ENCODE measurements around the gene FAM193B. TPM values are rescaled to one million over a fixed set of nuclear protein-coding genes. Genes with fewer than 3 reads are reported as not detected.

The FAM193B gene
- total and polyA plus RNA-seq, 2 of the 13 experiments (the other 11 are each of a cell fraction or from before 2014, with no cell fraction given), result 21.2 to 40.9 TPM

GRCh38 chr5:177508221-177508611, 46.1 kb downstream of the FAM193B start:
- Histone ChIP-seq H3K4me3 (replicated peaks in 1 of 3; ENCODE audit: insufficient read depth in 1 of 3, low read depth in 2 of 3, low read length in 3 of 3) (no peak overlapping the region), H3K4me2 (ENCODE audit: low read depth, low read length) (no peak overlapping the region), H3K27me3 (ENCODE audit: control insufficient read depth in 1 of 2, insufficient read depth in 2 of 2, low read length in 2 of 2) (0 out of 5 replicates have a peak, but pooled peaks cover 0 to under 1% of the 10 kb centered on the region in 2 experiments), H3K27ac (ENCODE audit: extremely low read length, insufficient read depth, low read length) (no peak overlapping the region), H4K20me1 (ENCODE audit: insufficient read depth, low read length) (no peaks in the 10 kb centered on the region), H3K79me2 (ENCODE audit: insufficient read depth, low read length) (no peaks in the 10 kb centered on the region), H3K36me3 (replicated peaks in 1 of 2; ENCODE audit: control insufficient read depth in 1 of 2, insufficient read depth in 2 of 2, low read length in 2 of 2) (peaks cover 13 to 31% of the 10 kb centered on the region in 2 experiments; a peak in 4 of 5 replicates), H2AFZ (ENCODE audit: low read length) (no peak overlapping the region), H3K9me3 (ENCODE audit: low read length) (no peaks in the 10 kb centered on the region), H3K4me1 (ENCODE audit: insufficient read depth, low read length) (peaks cover 8% of the 10 kb centered on the region), H3K9ac (ENCODE audit: insufficient read depth, low read depth, low read length) (no peak overlapping the region)
- no peak for DNase-seq (ENCODE audit: low spot score)
- ATAC-seq, result no peak
- FAIRE-seq, result no peak
- CTCF ChIA-PET (ENCODE audit: low intra/inter-chr PET ratio, low total read pairs), result no interaction called here
- intact Hi-C loops (cut with micrococcal nuclease; ENCODE audit: unreplicated experiment) (no loop called here), in situ Hi-C loops (cut with HindIII; ENCODE audit: extremely low pct_ligation_motif_present, low pct_unique_long_range_greater_than_20kb) (no loop called here)
- POLR2A ChIA-PET, result interaction anchor here (2.1 kb wide), 1 partner anchor 12 kb away, joined by 5 read pairs; no protein-coding TSS in a partner anchor
- no TSS peak for BruUV-seq (replicated peaks)
- TF ChIP-seq IKZF1 (IDR thresholded peaks at IDR 0.05) (no peak), ZFP62 (CRISPR knock-in tag; IDR thresholded peaks at IDR 0.05) (no peak), ZFP1 (CRISPR knock-in tag; IDR thresholded peaks at IDR 0.05) (no peak), ZNF598 (CRISPR knock-in tag; IDR thresholded peaks at IDR 0.05; ENCODE audit: borderline replicate concordance) (no peak), RBFOX2 (IDR thresholded peaks at IDR 0.05; ENCODE audit: low read depth, low read length) (peak; percentile 31; the same call in 1 of the 2 replicates), E2F5 (CRISPR knock-in tag; conservative IDR thresholded peaks at IDR 0.05) (no peak), REST (IDR thresholded peaks at IDR 0.05; ENCODE audit: borderline replicate concordance in 1 of 2, low read depth in 1 of 2, low read length in 2 of 2) (no peak)
- WGBS (ENCODE audit: low lambda C conversion rate), result 92% methylated on average over 11 of the region's 26 CpGs
